DND-41 (cell line): ENCODE measurements around the gene SPEM2.

ENCODE experiments used
- ATAC-seq: fragments of 200-7000 bp; cut with Tn5 transposase; 3 replicates; pipeline ENCODE4 v1.9.1; 2021; ENCODE audit warnings: low read depth; ENCODE audit not compliant: insufficient read depth
- DNase-seq: peaks from one replicate; pipeline ENCODE4 v3.0.0-alpha.2; 2020
- H2AFZ ChIP-seq: 2 replicates; pipeline ENCODE4 v1.6.0; 2012; ENCODE audit warnings: low read depth, low read length
- H3K27ac ChIP-seq: 2 replicates; pipeline ENCODE4 v1.5.1; 2012; ENCODE audit warnings: low read length, inconsistent platforms
- H3K27me3 ChIP-seq: fragments of 200-600 bp; sonication (generic); 2 replicates; pipeline ENCODE4 v1.6.0; 2012; ENCODE audit warnings: low read length, mild to moderate bottlenecking, inconsistent platforms; ENCODE audit not compliant: insufficient read depth, poor library complexity
- H3K36me3 ChIP-seq: 2 replicates; pipeline ENCODE4 v1.5.1; 2012; ENCODE audit warnings: low read length, inconsistent platforms; ENCODE audit not compliant: insufficient read depth
- H3K4me1 ChIP-seq: 2 replicates; pipeline ENCODE4 v1.5.1; 2012; ENCODE audit warnings: mild to moderate bottlenecking, low read length; ENCODE audit not compliant: insufficient read depth
- H3K4me2 ChIP-seq: 2 replicates; pipeline ENCODE4 v1.6.0; 2012; ENCODE audit warnings: mild to moderate bottlenecking, moderate library complexity, low read length, inconsistent platforms; ENCODE audit not compliant: insufficient read depth
- H3K4me3 ChIP-seq, 2 experiments: fragments of 200-600 bp in 1 of 2; shearing (Covaris generic) in 1 of 2; 2 replicates each; pipeline ENCODE4 v1.5.1; 2012 to 2016; ENCODE audit warnings: inconsistent platforms in 2 of 2, low read length in 2 of 2, mild to moderate bottlenecking in 2 of 2, low read depth in 1 of 2, moderate library complexity in 1 of 2
- H3K79me2 ChIP-seq: 2 replicates; pipeline ENCODE4 v1.6.0; 2012; ENCODE audit warnings: low read length, inconsistent platforms; ENCODE audit not compliant: insufficient read depth
- H3K9ac ChIP-seq: 2 replicates; pipeline ENCODE4 v1.6.0; 2012; ENCODE audit warnings: low read depth, mild to moderate bottlenecking, inconsistent platforms, low read length, moderate library complexity
- H3K9me3 ChIP-seq: 2 replicates; pipeline ENCODE4 v1.5.1; 2012; ENCODE audit warnings: low read length, moderate library complexity, mild to moderate bottlenecking, inconsistent platforms; ENCODE audit not compliant: insufficient read depth, severe bottlenecking
- H4K20me1 ChIP-seq: 2 replicates; pipeline ENCODE4 v1.6.0; 2012; ENCODE audit warnings: low read length; ENCODE audit not compliant: insufficient read depth
- CTCF ChIP-seq: IDR thresholded peaks from 2 replicates; pipeline ENCODE4 v1.5.1; 2012; ENCODE audit warnings: borderline replicate concordance, low read length, moderate library complexity, mild to moderate bottlenecking; ENCODE audit not compliant: poor library complexity, severe bottlenecking; ENCODE audit errors: extremely low read depth
- EZH2 ChIP-seq: IDR thresholded peaks from 3 replicates; pipeline ENCODE4 v1.6.1; 2012; ENCODE audit warnings: borderline replicate concordance, low read depth, mild to moderate bottlenecking, moderate library complexity, low read length, inconsistent platforms; ENCODE audit not compliant: severe bottlenecking

Gene SPEM2

GRCh38 chr17:7442142-7442541 lies 16.7 kb downstream of the SPEM2 start:
- H3K4me1 ChIP-seq: peaks cover 12% of the 10 kb centered on the region
- H4K20me1 ChIP-seq: no peaks in the 10 kb centered on the region
- no peaks in the 10 kb centered on the region; the same call in 1 of the 2 replicates for H3K36me3 ChIP-seq
- no peak overlapping the region for H2AFZ ChIP-seq
- no peaks in the 10 kb centered on the region for H3K79me2 ChIP-seq
- H3K27me3 ChIP-seq: peaks cover 2% of the 10 kb centered on the region
- ATAC-seq (no peak), DNase-seq (no peak)
- no peak overlapping the region for H3K27ac ChIP-seq
- H3K9ac ChIP-seq: no peak overlapping the region
- no peak overlapping the region for H3K4me3 ChIP-seq
- TF ChIP-seq EZH2 (no peak), CTCF (no peak)
- H3K9me3 ChIP-seq: no peaks in the 10 kb centered on the region
- no peak overlapping the region for H3K4me2 ChIP-seq

GRCh38 chr17:7443499-7444485 lies 18.4 kb downstream of the SPEM2 start:
- H4K20me1 ChIP-seq: no peaks in the 10 kb centered on the region
- no peak overlapping the region for H3K9ac ChIP-seq
- H2AFZ ChIP-seq: no peak overlapping the region
- no peak overlapping the region for H3K4me3 ChIP-seq
- no peak for DNase-seq
- H3K4me1 ChIP-seq: peaks cover 12% of the 10 kb centered on the region
- no peak for TF ChIP-seq CTCF
- no peak for TF ChIP-seq EZH2
- no peak overlapping the region for H3K27ac ChIP-seq
- peaks cover 2% of the 10 kb centered on the region for H3K27me3 ChIP-seq
- H3K9me3 ChIP-seq: no peaks in the 10 kb centered on the region
- H3K4me2 ChIP-seq: 0 out of 2 replicates have a peak overlapping the region, but pooled peaks have one; percentile 52
- H3K36me3 ChIP-seq: no peaks in the 10 kb centered on the region
- no peaks in the 10 kb centered on the region for H3K79me2 ChIP-seq
- no peak for ATAC-seq

- H3K9me3 ChIP-seq: no peaks in the 10 kb centered on the region
- peaks cover 12% of the 10 kb centered on the region for H3K4me1 ChIP-seq
- H3K27me3 ChIP-seq: peaks cover 2% of the 10 kb centered on the region
- H3K79me2 ChIP-seq: no peaks in the 10 kb centered on the region
- H3K9ac ChIP-seq: peak within 1 kb of the TSS; percentile 37; the same call in 1 of the 2 replicates
- peak within 1 kb of the TSS; percentile 52 for H3K4me2 ChIP-seq
- H4K20me1 ChIP-seq: no peaks in the 10 kb centered on the region
- H3K36me3 ChIP-seq: no peaks in the 10 kb centered on the region
- ATAC-seq: peak; percentile 60
- peak; percentile 39 for DNase-seq
- no peak within 1 kb of the TSS for H3K27ac ChIP-seq
- TF ChIP-seq CTCF: no peak
- no peak for TF ChIP-seq EZH2
- peak within 1 kb of the TSS; percentile 39; the same call in 1 of the 2 replicates for H2AFZ ChIP-seq
- peak within 1 kb of the TSS in 1 of 2 experiments; percentile 40; a peak in 2 of 4 replicates for H3K4me3 ChIP-seq
These were observed 19.5 kb downstream of the SPEM2 start, which contains the start of gene CHRNB1 for GRCh38 chr17:7444682-7445618. TSS of gene CHRNB1 (plus strand) at chr17:7445061. CDS start at chr17:7445128, 67 bp downstream.
